DOHH2 (cell line): ENCODE measurements around the gene ELANE.

Experiments used
- EZH2phosphoT487 ChIP-seq: fragments of 200-600 bp; sonication (generic); IDR thresholded peaks from 2 replicates; pipeline ENCODE4 v1.6.1; 2017; ENCODE audit warnings: borderline replicate concordance, mild to moderate bottlenecking, antibody characterized with exemption, low read length, moderate library complexity, mixed read lengths
- TF ChIP-seq, protein P1 (sequence below): fragments of 200-600 bp; sonication (generic); IDR thresholded peaks from one replicate; pipeline ENCODE4 v1.5.1; 2014; ENCODE audit warnings: antibody characterized with exemption, mild to moderate bottlenecking, low read depth, low read length; ENCODE audit not compliant: poor library complexity, severe bottlenecking

DNA sequence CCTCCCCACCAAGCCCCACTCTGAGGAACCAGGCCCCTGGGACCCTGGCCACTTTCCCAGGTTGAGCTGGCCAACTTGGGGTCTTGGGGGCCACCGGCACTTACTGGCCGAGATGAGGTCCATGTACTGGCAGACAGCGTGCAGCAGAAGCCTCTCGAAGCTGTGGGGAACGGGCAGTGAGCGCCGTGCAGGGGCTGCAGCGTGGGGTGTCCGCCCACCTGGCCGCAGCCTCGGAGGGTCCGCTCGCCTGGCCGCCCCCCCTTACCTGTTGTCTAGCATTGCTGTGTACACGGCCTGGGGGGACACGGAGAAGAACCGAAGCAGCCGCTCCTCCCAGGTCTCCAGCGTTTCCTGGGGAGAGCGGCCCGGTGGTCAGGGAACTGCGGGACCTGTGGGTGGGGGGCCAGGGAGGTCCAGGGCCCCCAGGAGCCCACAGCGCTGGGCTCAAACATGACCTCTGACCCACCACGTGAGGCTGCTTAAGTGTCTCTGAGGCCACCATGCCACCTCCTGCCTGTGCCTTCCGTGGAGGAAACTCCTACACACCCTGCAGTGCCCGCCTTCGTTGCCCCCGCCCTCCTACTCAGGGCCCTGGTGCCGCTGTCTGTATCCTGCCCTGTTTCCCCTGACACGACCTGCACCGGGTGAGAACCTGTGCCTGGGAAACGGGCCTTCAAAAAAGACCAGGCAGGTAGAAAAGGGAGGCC, 47.4 kb downstream of the ELANE start:
- TF ChIP-seq, protein P1, sequence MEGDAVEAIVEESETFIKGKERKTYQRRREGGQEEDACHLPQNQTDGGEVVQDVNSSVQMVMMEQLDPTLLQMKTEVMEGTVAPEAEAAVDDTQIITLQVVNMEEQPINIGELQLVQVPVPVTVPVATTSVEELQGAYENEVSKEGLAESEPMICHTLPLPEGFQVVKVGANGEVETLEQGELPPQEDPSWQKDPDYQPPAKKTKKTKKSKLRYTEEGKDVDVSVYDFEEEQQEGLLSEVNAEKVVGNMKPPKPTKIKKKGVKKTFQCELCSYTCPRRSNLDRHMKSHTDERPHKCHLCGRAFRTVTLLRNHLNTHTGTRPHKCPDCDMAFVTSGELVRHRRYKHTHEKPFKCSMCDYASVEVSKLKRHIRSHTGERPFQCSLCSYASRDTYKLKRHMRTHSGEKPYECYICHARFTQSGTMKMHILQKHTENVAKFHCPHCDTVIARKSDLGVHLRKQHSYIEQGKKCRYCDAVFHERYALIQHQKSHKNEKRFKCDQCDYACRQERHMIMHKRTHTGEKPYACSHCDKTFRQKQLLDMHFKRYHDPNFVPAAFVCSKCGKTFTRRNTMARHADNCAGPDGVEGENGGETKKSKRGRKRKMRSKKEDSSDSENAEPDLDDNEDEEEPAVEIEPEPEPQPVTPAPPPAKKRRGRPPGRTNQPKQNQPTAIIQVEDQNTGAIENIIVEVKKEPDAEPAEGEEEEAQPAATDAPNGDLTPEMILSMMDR = no peak
- no peak for TF ChIP-seq EZH2phosphoT487
